Rectal smooth muscle tissue (tissue), 1 donor: ENCODE data around the gene MED31.
"Not testable (repeated sequence)": the region's sequence is repeated elsewhere in the genome, so short reads cannot be mapped to it uniquely, and the experiment has no call there.

ENCODE experiments used
- H3K27ac ChIP-seq: one replicate; pipeline ENCODE4 v1.7.0; 2013; ENCODE audit warnings: low read depth, low read length, inconsistent platforms
- H3K27me3 ChIP-seq: one replicate; pipeline ENCODE4 v1.7.0; 2013; ENCODE audit warnings: low read length; ENCODE audit not compliant: control insufficient read depth, insufficient read depth
- H3K36me3 ChIP-seq: one replicate; pipeline ENCODE4 v1.7.0; 2013; ENCODE audit warnings: low read length; ENCODE audit not compliant: control insufficient read depth, insufficient read depth
- H3K4me1 ChIP-seq: one replicate; pipeline ENCODE4 v1.7.0; 2013; ENCODE audit warnings: low read length; ENCODE audit not compliant: control insufficient read depth, insufficient read depth
- H3K4me3 ChIP-seq: one replicate; pipeline ENCODE4 v1.7.0; 2013; ENCODE audit warnings: low read length
- H3K9ac ChIP-seq: one replicate; pipeline ENCODE4 v1.7.0; 2013; ENCODE audit warnings: low read length

The MED31 gene

DNA sequence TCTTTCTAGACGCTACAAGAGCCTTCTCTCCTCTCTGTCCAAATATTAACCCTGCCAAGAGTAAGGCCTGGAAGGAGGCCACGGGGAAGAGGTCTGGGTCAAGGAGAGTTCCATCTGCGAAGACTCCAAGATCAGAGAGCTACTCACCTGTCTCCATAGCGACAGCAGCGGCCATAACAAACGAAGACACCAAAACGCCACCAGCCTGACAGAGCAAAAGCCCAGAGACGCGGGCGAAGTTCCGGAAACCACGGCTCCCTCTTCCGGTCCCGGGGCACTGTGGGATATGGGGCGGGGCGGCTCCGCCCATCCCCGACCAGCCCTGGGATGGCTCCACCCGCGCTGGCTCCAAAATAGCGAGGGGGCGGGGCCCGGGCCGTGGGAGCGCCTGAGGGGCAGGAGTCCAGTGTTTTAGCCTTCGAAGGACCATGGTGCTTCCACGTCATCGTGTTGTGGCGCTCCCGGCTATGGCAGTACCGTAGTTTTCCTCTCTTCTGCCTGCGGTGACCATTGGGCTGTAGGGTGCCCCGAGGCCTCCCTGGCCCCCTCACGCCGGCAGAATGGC lies at the start of gene MED31, which contains the start of gene C17orf100:
Gene MED31 (minus strand): TSS at position 252 of the 565 bp plus-strand sequence. CDS start 77 bp downstream, at position 175.
Gene C17orf100 (plus strand): TSS at position 409 of the 565 bp plus-strand sequence. CDS start 152 bp downstream, at position 561.
- Histone ChIP-seq H3K4me1 (peaks cover 13% of the 10 kb centered on the region), H3K36me3 (peaks cover 2% of the 10 kb centered on the region)

DNA sequence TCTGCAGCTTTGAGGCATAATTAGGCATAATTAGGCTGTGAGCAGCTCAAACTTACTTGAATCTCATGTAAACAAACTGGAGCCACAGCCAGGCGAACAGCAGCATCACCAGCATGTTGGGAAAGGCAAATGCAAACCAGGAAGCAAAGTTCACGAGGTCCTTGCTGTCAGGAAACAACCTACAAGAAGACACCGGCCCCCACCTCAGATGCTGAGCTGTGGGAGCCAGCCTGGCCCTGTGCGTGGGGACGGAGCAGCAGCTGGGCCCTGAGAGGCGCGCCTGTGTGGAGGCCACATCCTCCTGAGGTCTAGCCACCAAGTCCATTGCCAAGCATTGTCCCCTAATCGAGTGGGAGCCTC lies 49.5 kb upstream of the MED31 start:
- no peaks in the 10 kb centered on the region for H3K36me3 ChIP-seq
- H3K27me3 ChIP-seq, result no peaks in the 10 kb centered on the region
- no peak overlapping the region for H3K9ac ChIP-seq
- no peaks in the 10 kb centered on the region for H3K4me1 ChIP-seq
- H3K27ac ChIP-seq, result no peak overlapping the region
- H3K4me3 ChIP-seq, result no peak overlapping the region

More for the DNA sequence above, at the start of gene MED31, which contains the start of gene C17orf100:
- H3K27me3 ChIP-seq, result peaks cover 3% of the 10 kb centered on the region
- H3K9ac ChIP-seq, result peak within 1 kb of the TSS; percentile 50
- peak within 1 kb of the TSS; percentile 90 for H3K4me3 ChIP-seq
- H3K27ac ChIP-seq, result peak within 1 kb of the TSS; percentile 89

DNA sequence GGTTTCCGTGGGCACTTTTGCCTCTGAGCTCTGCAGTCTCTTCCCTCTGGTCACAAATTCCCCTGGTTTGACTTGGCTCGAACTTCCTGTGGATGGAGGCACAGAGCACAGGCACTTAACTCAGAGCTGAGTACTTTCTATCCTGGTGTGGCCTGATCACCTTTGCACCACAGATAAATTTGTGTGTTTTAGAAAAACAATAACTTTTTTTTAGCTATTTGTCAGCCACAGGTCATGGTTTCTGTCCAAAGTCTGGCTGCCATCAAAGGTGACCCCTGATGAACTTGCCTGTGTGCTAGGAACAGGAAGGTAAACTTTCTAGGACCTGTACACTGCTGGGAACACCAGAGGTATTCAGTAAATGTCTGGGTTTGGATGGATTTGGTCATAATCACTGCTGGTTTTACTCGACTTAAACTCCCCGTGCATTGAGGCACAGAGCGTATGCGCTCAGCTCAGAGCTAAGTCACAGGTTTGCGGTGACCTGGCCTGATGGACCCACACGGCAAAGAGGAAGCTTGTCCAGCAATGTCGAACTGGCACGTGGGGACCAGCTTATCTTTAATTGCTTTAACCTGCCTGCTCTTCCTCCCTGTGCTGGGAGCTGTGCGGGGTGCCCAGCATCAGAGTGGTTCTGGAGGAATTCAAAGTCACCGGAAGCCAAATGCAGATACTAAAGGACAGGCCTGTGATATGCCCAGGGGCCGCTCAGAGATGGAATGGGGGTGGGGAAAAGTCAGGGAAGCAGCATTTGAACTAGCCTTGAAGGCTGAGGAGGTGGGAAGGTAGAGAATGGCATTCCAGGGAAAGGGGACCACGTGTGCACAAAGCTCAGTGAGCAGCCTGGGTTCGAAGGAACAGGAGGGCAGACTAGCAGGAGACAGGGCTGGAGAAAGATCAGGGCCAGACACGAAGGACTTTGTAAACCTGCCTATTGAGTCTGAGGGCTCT lies 48.9 kb upstream of the MED31 start:
- no peaks in the 10 kb centered on the region for H3K27me3 ChIP-seq
- H3K27ac ChIP-seq, result no peak overlapping the region
- no peaks in the 10 kb centered on the region for H3K36me3 ChIP-seq
- H3K4me3 ChIP-seq, result no peak overlapping the region
- no peak overlapping the region for H3K9ac ChIP-seq
- H3K4me1 ChIP-seq, result no peaks in the 10 kb centered on the region

DNA sequence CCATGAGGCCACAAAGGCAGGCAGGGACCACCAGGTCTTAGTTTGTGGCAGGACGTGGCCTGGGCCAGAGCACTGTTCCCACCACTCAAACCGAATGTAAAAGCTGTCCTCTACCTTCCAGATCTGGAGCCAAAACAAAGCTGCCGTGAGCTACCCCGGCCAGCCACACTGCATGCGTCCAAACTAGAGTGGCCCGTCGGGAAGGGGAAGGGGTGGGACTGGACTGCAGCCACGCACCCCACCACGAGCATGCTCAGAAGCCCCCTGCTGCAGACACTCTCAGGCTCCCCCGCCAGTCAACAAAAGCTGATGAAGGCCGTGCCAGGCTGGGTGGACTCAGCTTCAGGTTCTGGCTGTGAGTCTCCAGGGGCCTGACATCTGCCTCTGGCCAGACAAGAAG lies 46.6 kb upstream of the MED31 start:
- no peaks in the 10 kb centered on the region for H3K27me3 ChIP-seq
- H3K4me3 ChIP-seq, result no peak overlapping the region
- no peak overlapping the region for H3K27ac ChIP-seq
- no peaks in the 10 kb centered on the region for H3K4me1 ChIP-seq
- H3K9ac ChIP-seq, result no peak overlapping the region
- no peaks in the 10 kb centered on the region for H3K36me3 ChIP-seq

DNA sequence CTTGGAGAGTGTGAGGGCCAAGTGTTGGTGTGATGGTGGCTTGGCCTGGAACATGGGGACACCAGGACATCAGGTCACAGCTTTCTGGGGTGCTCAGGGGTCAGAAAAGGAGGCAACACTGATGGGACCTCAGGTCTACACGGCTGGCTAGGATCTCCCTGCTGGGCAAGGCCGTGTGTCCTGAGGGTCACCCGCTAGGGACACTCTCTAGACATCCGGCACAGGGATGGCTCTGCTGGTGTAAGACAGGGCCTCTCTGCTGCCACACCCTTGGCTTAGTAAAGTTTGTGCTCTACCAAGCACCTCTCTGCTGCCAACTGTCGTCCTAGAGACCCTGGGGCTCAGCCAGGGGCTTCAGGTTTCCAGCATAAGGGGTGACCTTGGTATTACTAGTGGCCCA lies 45.5 kb upstream of the MED31 start:
- no peaks in the 10 kb centered on the region for H3K36me3 ChIP-seq
- no peak overlapping the region for H3K27ac ChIP-seq
- no peaks in the 10 kb centered on the region for H3K27me3 ChIP-seq
- H3K4me1 ChIP-seq, result no peaks in the 10 kb centered on the region
- H3K4me3 ChIP-seq, result no peak overlapping the region
- no peak overlapping the region for H3K9ac ChIP-seq

DNA sequence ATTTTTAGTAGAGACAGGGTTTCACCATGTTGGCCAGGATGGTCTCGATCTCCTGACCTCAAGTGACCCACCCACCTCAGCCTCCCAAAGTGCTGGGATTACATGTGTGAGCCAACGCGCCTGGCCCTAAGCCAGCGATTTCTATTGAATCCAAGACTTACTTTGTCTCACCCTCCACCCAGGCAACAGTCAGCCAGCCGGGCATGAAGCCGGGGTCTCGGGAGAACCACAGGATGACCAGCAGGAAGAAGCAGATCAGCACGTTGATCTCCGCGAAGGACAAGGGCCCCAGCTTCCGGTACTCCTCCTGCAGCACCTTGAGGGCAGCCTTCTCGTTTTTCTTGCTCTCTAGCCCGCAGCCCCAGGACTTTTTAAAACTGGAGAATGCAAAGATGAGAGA lies 44.2 kb upstream of the MED31 start:
- Histone ChIP-seq H3K9ac (no peak overlapping the region), H3K4me1 (no peaks in the 10 kb centered on the region), H3K27ac (no peak overlapping the region), H3K36me3 (no peaks in the 10 kb centered on the region), H3K27me3 (no peaks in the 10 kb centered on the region), H3K4me3 (no peak overlapping the region)

DNA sequence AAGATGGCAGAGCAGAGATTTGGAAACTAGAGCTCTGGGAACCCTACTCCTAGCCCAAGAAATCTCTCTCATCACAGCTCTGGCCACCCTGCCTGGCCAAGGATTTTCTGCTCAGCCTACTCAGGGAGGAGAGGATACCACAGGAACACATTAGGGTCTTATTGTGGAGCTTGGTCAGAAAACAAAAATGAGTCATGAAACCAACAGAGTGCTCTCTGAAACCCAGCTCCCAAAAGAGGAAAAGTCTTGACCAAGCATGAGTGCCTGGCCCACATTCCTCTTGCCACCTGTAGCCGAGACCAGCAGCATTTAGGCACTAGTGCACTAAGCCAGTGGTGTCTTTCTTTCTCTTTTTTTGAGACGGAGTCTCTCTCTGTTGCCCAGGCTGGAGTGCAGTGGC lies 43.6 kb upstream of the MED31 start:
- H3K27me3 ChIP-seq, result no peaks in the 10 kb centered on the region
- no peak overlapping the region for H3K9ac ChIP-seq
- H3K36me3 ChIP-seq, result no peaks in the 10 kb centered on the region
- H3K27ac ChIP-seq, result no peak overlapping the region
- H3K4me3 ChIP-seq, result no peak overlapping the region
- no peaks in the 10 kb centered on the region for H3K4me1 ChIP-seq

DNA sequence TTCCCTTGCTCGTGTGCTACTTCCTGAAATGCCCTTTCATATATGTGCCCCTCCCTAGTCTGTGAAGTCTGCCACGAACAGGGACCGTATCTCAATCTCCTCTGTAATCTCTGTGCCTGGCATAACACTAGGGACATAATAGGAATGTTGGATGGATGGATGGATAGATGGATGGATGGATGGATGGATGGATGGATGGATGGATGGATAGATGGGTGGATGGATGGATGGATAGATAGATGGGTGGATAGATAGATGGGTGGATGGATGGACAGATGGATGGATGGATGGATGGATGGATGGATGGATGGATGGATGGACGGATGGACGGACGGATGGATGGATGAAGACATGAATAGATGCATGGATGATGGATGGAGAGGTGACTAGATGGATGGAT lies 40.6 kb upstream of the MED31 start:
- H3K4me1 ChIP-seq, H3K27me3 ChIP-seq, H3K9ac ChIP-seq, H3K27ac ChIP-seq, H3K4me3 ChIP-seq, H3K36me3 ChIP-seq: not testable (repeated sequence)

DNA sequence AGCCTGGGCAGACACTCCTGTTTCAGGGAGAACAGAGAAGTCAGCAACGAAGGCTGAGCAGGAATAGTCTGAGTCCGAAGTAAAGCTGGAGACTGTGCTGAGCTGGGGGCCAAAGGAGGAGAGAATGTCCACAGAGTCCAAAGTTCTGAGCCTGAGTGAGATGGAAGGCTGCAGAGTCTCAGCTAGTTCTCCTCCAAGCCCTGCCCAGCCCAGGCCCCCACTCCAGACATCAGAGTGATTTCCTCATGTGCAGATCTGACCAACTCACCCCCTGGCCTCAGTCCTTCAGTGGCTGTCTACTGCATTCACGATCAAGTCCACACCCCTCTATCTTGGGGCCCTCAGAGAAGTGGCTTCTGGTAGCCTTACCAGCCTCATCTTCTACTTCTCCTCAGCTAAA lies 40.1 kb upstream of the MED31 start:
- no peaks in the 10 kb centered on the region for H3K4me1 ChIP-seq
- H3K9ac ChIP-seq, result no peak overlapping the region
- no peaks in the 10 kb centered on the region for H3K27me3 ChIP-seq
- no peak overlapping the region for H3K4me3 ChIP-seq
- no peaks in the 10 kb centered on the region for H3K36me3 ChIP-seq
- no peak overlapping the region for H3K27ac ChIP-seq

DNA sequence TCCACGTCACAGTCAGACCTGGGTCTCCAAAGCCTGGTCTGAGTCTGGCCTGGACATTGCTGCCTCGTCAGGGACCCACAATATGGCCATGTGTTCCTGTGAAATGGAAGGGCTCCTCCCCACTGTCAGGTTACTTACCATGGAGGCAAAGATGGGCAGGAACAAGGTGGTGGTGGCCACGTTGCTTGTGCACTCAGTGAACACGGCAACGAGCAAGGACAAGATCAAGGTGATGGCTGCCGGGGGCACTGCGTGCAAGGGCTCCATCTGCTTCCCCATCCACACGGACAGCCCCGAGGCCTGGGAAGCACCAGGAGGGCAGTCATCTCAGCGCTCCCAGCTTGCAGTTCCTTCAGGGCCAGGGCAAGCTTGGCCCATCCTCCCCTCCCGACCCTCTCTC lies 39.2 kb upstream of the MED31 start:
- no peak overlapping the region for H3K27ac ChIP-seq
- H3K4me3 ChIP-seq, result no peak overlapping the region
- H3K4me1 ChIP-seq, result no peaks in the 10 kb centered on the region
- no peaks in the 10 kb centered on the region for H3K27me3 ChIP-seq
- no peak overlapping the region for H3K9ac ChIP-seq
- no peaks in the 10 kb centered on the region for H3K36me3 ChIP-seq

DNA sequence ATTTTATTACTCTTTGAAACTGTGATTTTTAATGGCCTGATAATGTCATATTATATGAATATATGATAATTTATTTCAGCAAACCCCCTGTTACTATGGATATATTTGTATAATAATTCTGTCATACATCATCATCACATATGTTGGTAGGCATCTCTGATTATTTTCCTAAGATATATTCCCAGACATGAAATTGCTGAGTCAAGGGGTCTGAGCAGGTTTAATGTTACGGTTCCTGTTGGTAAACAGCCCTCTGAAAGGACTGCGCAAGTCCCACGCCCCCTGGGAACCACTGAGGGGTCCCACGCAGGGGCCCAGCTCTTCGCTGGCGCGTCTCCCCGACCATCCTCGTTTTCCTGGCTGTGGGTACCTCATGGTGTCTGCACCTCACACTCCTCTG lies 37.5 kb upstream of the MED31 start:
- no peak overlapping the region for H3K9ac ChIP-seq
- H3K36me3 ChIP-seq, result no peaks in the 10 kb centered on the region
- H3K27me3 ChIP-seq, result no peaks in the 10 kb centered on the region
- no peak overlapping the region for H3K27ac ChIP-seq
- no peak overlapping the region for H3K4me3 ChIP-seq
- H3K4me1 ChIP-seq, result no peaks in the 10 kb centered on the region

DNA sequence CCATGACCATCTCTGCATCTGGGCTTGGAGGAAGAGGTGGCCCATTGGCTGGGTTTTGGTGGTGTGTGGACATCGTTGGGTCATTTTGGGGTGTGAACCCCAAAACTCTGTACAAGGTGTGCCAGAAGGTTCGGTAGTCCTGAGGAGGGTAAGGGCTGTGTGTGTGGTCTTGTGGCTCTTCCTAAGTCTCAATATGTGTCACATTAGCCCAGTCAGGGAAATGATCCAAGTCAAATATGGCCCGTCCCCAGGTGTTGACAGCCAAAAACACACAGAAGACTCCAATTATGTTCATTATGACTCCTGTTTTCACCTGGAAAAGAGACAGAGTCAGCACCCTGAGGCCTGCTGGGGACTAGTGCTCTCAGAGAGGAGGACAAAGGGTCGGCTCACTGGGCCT lies 34.6 kb upstream of the MED31 start:
- Histone ChIP-seq H3K4me1 (no peaks in the 10 kb centered on the region), H3K36me3 (no peaks in the 10 kb centered on the region), H3K9ac (no peak overlapping the region), H3K4me3 (no peak overlapping the region), H3K27me3 (no peaks in the 10 kb centered on the region), H3K27ac (no peak overlapping the region)
